GM10266 (cell line): ENCODE results near the gene FSTL1.

ENCODE experiments used
- DNase-seq: peaks from one replicate; pipeline ENCODE4 v3.0.0; 2012; ENCODE audit errors: extremely low spot score
- CTCF ChIP-seq: IDR thresholded peaks from 2 replicates; pipeline ENCODE4 v1.5.1; 2012; ENCODE audit warnings: mild to moderate bottlenecking, low read depth; ENCODE audit not compliant: control insufficient read depth, insufficient read depth; ENCODE audit errors: missing control alignments

FSTL1 gene

GRCh38 chr3:120404876-120405275 is 45.9 kb downstream of the FSTL1 start:
- no peak for TF ChIP-seq CTCF
- DNase-seq: no peak

GRCh38 chr3:120402257-120402656 is 48.5 kb downstream of the FSTL1 start:
- TF ChIP-seq CTCF: no peak

GRCh38 chr3:120399372-120399771 is 51.4 kb downstream of the FSTL1 start:
- no peak for DNase-seq
- no peak for TF ChIP-seq CTCF

More at GRCh38 chr3:120402257-120402656, 48.5 kb downstream of the FSTL1 start:
- DNase-seq: no peak

GRCh38 chr3:120396469-120396868 is 54.3 kb downstream of the FSTL1 start:
- DNase-seq: no peak

GRCh38 chr3:120394347-120394746 is 56.4 kb downstream of the FSTL1 start:
- DNase-seq: no peak
- no peak for TF ChIP-seq CTCF

More at GRCh38 chr3:120396469-120396868, 54.3 kb downstream of the FSTL1 start:
- no peak for TF ChIP-seq CTCF

- DNase-seq: no peak
- no peak for TF ChIP-seq CTCF
Measured at GRCh38 chr3:120393761-120394160, 57.0 kb downstream of the FSTL1 start.

- no peak for DNase-seq
- no peak for TF ChIP-seq CTCF
Measured at GRCh38 chr3:120393243-120393642, 57.5 kb downstream of the FSTL1 start.
